NCI-H1436 treated with DMSO at 0.1 percent for 48 hours (cell line): Measurements from ENCODE around the gene COL11A1.
"Not testable (repeated sequence)": the region's sequence is repeated elsewhere in the genome, so short reads cannot be mapped to it uniquely, and the experiment has no call there.

ENCODE experiments used
- DNase-seq: peaks from one replicate; lab custom pipeline; 2025; lab: John Stamatoyannopoulos, UW

The COL11A1 gene

GRCh38 chr1:102836991-102837390, 271.3 kb downstream of the COL11A1 start:
- DNase-seq: no peak

DNA sequence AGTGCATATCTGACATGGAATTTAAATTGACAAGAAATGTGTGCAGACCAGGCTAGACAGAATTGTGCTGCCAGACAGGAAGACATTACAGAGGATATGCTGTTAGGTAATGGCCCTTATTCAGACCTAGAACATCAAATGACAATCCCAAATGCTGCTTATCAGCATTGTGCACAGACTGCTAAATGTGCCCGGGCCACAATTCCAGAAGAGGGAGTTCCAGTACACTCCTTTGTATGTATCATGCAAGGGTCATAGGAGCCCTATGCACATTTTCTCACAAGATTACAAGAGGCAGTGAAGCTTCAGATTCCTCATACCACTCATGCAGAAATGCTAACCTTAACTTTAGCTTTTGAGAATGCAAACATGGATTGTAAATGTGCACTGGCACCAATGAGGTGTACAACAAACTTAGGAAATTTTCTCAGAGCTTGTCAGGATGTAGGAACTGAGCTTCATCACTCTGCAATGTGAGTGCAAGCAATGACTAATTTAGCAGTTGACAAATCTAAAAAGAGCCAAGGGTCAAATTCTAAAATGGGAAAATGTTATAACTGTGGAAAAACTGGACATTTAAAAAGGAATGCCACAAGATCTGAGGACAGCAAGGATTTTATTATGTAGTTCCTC, 273.5 kb downstream of the COL11A1 start:
- DNase-seq: no peak

DNA sequence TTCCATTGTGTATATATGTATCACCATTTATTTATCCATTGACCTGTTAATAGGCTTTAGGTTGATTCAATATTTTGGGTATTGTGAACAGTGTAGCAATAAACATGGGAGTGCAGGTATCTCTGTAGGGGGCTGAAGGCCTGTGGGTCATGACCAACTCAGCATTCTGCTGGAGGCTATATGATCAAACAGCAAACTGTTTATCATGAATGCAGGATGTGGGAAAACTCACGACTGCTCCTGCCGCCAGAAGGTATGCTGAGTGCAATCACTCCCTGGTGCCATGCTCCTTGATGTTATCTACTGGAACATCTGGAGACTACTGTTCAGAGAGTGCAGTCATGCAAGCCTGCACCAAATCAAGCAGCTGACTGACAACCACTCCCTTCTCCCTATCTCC, 275.2 kb downstream of the COL11A1 start:
- no peak for DNase-seq

GRCh38 chr1:102826706-102827105, 281.6 kb downstream of the COL11A1 start:
- not testable (repeated sequence) for DNase-seq
